Measurements from ENCODE around the gene FGF5.
"Not testable (repeated sequence)": the region's sequence is repeated elsewhere in the genome, so short reads cannot be mapped to it uniquely, and the experiment has no call there.

Gene FGF5

GRCh38 chr4:80235451-80235850, 31.0 kb upstream of the FGF5 start:
- TF ChIP-seq CTCF (IDR thresholded peaks at IDR 0.05; ENCODE audit: borderline replicate concordance, control extremely low read depth, extremely low read depth, insufficient read depth, missing control alignments) = no peak
- in situ Hi-C loops (cut with MboI; ENCODE audit: low sequenced_read_pairs, unreplicated experiment) = no loop called here
- no peak for DNase-seq (ENCODE audit: low spot score)

- in situ Hi-C loops (cut with MboI; ENCODE audit: low sequenced_read_pairs, unreplicated experiment) = no loop called here
- DNase-seq (ENCODE audit: low spot score) = no peak
- no peak for TF ChIP-seq CTCF (IDR thresholded peaks at IDR 0.05; ENCODE audit: borderline replicate concordance, control extremely low read depth, extremely low read depth, insufficient read depth, missing control alignments)
These were observed 28.5 kb upstream of the FGF5 start for GRCh38 chr4:80237992-80238391.

GRCh38 chr4:80239480-80240150, 26.8 kb upstream of the FGF5 start:
- in situ Hi-C loops (cut with MboI; ENCODE audit: low sequenced_read_pairs, unreplicated experiment) = no loop called here
- TF ChIP-seq CTCF (IDR thresholded peaks at IDR 0.05; ENCODE audit: borderline replicate concordance, control extremely low read depth, extremely low read depth, insufficient read depth, missing control alignments) = no peak
- no peak for DNase-seq (ENCODE audit: low spot score)

GRCh38 chr4:80240976-80241375, 25.5 kb upstream of the FGF5 start:
- in situ Hi-C loops (cut with MboI; ENCODE audit: low sequenced_read_pairs, unreplicated experiment) = no loop called here
- TF ChIP-seq CTCF (IDR thresholded peaks at IDR 0.05; ENCODE audit: borderline replicate concordance, control extremely low read depth, extremely low read depth, insufficient read depth, missing control alignments) = no peak

GRCh38 chr4:80243274-80244018, 23.0 kb upstream of the FGF5 start:
- no peak for DNase-seq (ENCODE audit: low spot score)
- in situ Hi-C loops (cut with MboI; ENCODE audit: low sequenced_read_pairs, unreplicated experiment) = no loop called here
- TF ChIP-seq CTCF (IDR thresholded peaks at IDR 0.05; ENCODE audit: borderline replicate concordance, control extremely low read depth, extremely low read depth, insufficient read depth, missing control alignments) = no peak

More at GRCh38 chr4:80240976-80241375, 25.5 kb upstream of the FGF5 start:
- DNase-seq (ENCODE audit: low spot score) = no peak

GRCh38 chr4:80247484-80247883, 19.0 kb upstream of the FGF5 start:
- in situ Hi-C loops (cut with MboI; ENCODE audit: low sequenced_read_pairs, unreplicated experiment); DNase-seq (ENCODE audit: low spot score): not testable (repeated sequence)

- in situ Hi-C loops (cut with MboI; ENCODE audit: low sequenced_read_pairs, unreplicated experiment) = no loop called here
- no peak for DNase-seq (ENCODE audit: low spot score)
- no peak for TF ChIP-seq CTCF (IDR thresholded peaks at IDR 0.05; ENCODE audit: borderline replicate concordance, control extremely low read depth, extremely low read depth, insufficient read depth, missing control alignments)
These were observed 17.3 kb upstream of the FGF5 start for GRCh38 chr4:80249144-80249543.

Data from GM13976 (cell line).